ENCODE results near the gene NENF. TPM values are rescaled to one million over a fixed set of nuclear protein-coding genes. Genes with fewer than 3 reads are reported as not detected.

The NENF gene
- total RNA-seq, 1 experiment from 2014 or later, result 72.4 TPM

DNA sequence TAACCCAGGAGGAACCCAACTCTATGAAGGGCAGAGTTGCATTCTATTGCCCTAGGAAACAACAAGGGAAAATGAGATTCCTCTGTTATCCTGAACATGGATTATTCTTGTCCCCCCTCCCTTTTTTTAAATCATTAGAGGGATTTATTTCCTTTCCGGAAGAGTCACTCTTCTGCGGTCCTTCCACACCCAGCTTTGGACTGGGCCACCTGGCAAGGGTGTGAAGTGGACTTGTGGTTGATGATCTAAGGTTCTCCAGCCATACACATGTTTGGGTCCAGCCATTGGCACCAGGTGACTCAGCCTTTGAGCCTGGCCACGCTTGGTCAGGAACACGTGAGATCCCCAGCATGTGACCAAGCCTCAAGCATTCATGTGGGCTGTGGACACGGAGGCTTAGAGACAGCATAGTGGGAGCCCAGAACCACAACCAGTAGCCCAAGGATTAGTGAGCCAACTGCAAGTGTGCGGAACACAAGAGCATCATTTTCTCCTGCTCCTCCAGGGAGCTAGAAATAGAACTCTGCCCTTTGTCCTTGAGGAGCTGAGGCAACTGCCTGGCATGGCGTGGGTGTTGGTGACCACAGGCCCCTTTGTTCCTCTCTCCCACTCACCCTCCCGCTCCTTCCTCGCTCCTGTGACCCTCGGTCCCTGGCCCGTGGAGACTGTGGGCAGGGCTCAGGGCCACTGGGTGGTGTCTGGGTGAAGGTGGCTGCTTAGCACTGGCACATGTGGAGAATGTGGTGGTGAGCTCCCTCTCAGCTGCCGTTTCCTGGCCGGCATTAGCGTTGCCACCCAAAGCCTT is 50.1 kb downstream of the NENF start:
- intact Hi-C loops (cut with micrococcal nuclease; ENCODE audit: unreplicated experiment), result no loop called here
- no peak overlapping the region for H3K4me3 ChIP-seq (ENCODE audit: low read depth in 2 of 2, low read length in 2 of 2)
- H3K9me3 ChIP-seq (ENCODE audit: control insufficient read depth, insufficient read depth, low read depth, low read length), result no peaks in the 10 kb centered on the region
- peaks cover 25% of the 10 kb centered on the region for H3K4me1 ChIP-seq (ENCODE audit: control insufficient read depth, insufficient read depth, low read length)
- POLR2A ChIA-PET, result interaction anchor here (0.6 kb wide), 1 partner anchor 96 kb away, joined by 23 read pairs; no protein-coding TSS in a partner anchor
- ATAC-seq (no peak), DNase-seq (ENCODE audit: low read depth, low spot score) (no peak)
- H3K27me3 ChIP-seq (ENCODE audit: control insufficient read depth, insufficient read depth, low read length), result no peaks in the 10 kb centered on the region
- in situ Hi-C loops (cut with HindIII; ENCODE audit: low pct_unique_long_range_greater_than_20kb, low sequenced_read_pairs), result no loop called here
- no TSS peak for BruUV-seq (replicated peaks)
- CTCF ChIA-PET, result no interaction called here
- TF ChIP-seq, protein P1, sequence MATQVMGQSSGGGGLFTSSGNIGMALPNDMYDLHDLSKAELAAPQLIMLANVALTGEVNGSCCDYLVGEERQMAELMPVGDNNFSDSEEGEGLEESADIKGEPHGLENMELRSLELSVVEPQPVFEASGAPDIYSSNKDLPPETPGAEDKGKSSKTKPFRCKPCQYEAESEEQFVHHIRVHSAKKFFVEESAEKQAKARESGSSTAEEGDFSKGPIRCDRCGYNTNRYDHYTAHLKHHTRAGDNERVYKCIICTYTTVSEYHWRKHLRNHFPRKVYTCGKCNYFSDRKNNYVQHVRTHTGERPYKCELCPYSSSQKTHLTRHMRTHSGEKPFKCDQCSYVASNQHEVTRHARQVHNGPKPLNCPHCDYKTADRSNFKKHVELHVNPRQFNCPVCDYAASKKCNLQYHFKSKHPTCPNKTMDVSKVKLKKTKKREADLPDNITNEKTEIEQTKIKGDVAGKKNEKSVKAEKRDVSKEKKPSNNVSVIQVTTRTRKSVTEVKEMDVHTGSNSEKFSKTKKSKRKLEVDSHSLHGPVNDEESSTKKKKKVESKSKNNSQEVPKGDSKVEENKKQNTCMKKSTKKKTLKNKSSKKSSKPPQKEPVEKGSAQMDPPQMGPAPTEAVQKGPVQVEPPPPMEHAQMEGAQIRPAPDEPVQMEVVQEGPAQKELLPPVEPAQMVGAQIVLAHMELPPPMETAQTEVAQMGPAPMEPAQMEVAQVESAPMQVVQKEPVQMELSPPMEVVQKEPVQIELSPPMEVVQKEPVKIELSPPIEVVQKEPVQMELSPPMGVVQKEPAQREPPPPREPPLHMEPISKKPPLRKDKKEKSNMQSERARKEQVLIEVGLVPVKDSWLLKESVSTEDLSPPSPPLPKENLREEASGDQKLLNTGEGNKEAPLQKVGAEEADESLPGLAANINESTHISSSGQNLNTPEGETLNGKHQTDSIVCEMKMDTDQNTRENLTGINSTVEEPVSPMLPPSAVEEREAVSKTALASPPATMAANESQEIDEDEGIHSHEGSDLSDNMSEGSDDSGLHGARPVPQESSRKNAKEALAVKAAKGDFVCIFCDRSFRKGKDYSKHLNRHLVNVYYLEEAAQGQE (IDR thresholded peaks at IDR 0.05; ENCODE audit: insufficient read depth in 1 of 2, low read depth in 2 of 2, low read length in 1 of 2), result no peak
- TF ChIP-seq TCF7L2 (IDR thresholded peaks at IDR 0.05; ENCODE audit: low read depth, low read length) (no peak), POLR2AphosphoS5 (IDR thresholded peaks at IDR 0.05; ENCODE audit: low read depth, low read length) (no peak), SIN3A (IDR thresholded peaks at IDR 0.05; ENCODE audit: borderline replicate concordance, insufficient read depth, low read depth, low read length) (no peak)
- TF ChIP-seq, protein P2, sequence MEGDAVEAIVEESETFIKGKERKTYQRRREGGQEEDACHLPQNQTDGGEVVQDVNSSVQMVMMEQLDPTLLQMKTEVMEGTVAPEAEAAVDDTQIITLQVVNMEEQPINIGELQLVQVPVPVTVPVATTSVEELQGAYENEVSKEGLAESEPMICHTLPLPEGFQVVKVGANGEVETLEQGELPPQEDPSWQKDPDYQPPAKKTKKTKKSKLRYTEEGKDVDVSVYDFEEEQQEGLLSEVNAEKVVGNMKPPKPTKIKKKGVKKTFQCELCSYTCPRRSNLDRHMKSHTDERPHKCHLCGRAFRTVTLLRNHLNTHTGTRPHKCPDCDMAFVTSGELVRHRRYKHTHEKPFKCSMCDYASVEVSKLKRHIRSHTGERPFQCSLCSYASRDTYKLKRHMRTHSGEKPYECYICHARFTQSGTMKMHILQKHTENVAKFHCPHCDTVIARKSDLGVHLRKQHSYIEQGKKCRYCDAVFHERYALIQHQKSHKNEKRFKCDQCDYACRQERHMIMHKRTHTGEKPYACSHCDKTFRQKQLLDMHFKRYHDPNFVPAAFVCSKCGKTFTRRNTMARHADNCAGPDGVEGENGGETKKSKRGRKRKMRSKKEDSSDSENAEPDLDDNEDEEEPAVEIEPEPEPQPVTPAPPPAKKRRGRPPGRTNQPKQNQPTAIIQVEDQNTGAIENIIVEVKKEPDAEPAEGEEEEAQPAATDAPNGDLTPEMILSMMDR (IDR thresholded peaks at IDR 0.05), result no peak
- H3K36me3 ChIP-seq (ENCODE audit: control insufficient read depth, insufficient read depth, low read length), result no peaks in the 10 kb centered on the region
- H3K27ac ChIP-seq (ENCODE audit: low read length), result peak overlapping the region; percentile 40; the same call in 1 of the 2 replicates

DNA sequence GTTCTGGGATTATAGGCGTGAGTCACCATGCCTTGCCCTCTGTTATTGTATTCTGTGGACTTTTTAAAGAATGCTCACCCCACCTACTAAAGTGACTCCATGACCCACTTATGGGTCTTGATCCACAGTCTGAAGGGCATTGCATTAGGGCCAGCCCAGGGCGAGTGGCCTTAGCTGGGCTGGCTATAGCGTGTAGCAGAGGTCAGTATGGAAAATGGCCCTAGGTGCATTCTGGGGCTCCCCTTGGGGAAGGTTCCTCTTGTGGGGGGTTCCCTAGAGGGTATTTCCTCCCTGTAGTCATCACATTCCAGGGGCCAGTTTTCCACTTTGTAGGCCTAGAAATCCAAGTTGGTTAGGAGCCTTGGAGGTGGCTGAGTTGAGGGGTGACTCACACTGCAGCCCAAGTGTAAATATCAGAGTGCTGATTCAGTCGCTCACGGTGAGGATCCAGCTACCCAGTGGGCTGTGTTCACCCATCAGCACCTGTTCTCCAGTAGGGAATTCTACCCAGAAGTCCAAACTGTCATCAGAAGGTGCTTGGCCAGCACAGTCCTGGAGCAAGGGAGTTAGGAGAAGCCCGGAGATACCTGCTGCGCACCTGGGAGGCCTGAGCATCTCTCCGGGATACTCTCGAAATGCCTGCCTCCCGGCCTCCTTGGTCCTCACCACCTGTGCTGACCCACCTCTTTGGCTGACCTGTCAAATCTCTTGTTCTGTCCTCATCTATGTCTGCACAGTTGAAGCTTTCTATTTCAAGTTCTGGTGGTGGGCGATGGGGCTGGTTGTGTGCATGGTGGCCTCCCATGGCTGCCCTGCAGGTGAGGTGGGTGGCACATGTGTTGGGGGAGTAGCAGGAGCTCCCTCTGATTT is 52.2 kb downstream of the NENF start:
- H3K27ac ChIP-seq (ENCODE audit: low read length), result peak overlapping the region; percentile 62; the same call in 1 of the 2 replicates
- DNase-seq (ENCODE audit: low read depth, low spot score), result no peak
- TF ChIP-seq, protein P2 (IDR thresholded peaks at IDR 0.05), result no peak
- TF ChIP-seq POLR2AphosphoS5 (IDR thresholded peaks at IDR 0.05; ENCODE audit: low read depth, low read length), result no peak
- TF ChIP-seq, protein P1 (IDR thresholded peaks at IDR 0.05; ENCODE audit: insufficient read depth in 1 of 2, low read depth in 2 of 2, low read length in 1 of 2), result no peak
- TF ChIP-seq TCF7L2 (IDR thresholded peaks at IDR 0.05; ENCODE audit: low read depth, low read length), result no peak
- TF ChIP-seq SIN3A (IDR thresholded peaks at IDR 0.05; ENCODE audit: borderline replicate concordance, insufficient read depth, low read depth, low read length), result no peak
- in situ Hi-C loops (cut with HindIII; ENCODE audit: low pct_unique_long_range_greater_than_20kb, low sequenced_read_pairs), result no loop called here
- no peaks in the 10 kb centered on the region for H3K9me3 ChIP-seq (ENCODE audit: control insufficient read depth, insufficient read depth, low read depth, low read length)
- peaks cover 32% of the 10 kb centered on the region for H3K4me1 ChIP-seq (ENCODE audit: control insufficient read depth, insufficient read depth, low read length)
- POLR2A ChIA-PET, result interaction anchor here (0.6 to 1.0 kb wide), 2 partner anchors 123 to 124 kb away, joined by 3 to 6 read pairs; partner anchors contain the start of gene ATF3
- peak; percentile 63 for ATAC-seq
- H3K4me3 ChIP-seq (ENCODE audit: low read depth in 2 of 2, low read length in 2 of 2), result no peak overlapping the region
- BruUV-seq (replicated peaks), result no TSS peak
- CTCF ChIA-PET, result no interaction called here
- H3K36me3 ChIP-seq (ENCODE audit: control insufficient read depth, insufficient read depth, low read length), result no peaks in the 10 kb centered on the region
- H3K27me3 ChIP-seq (ENCODE audit: control insufficient read depth, insufficient read depth, low read length), result no peaks in the 10 kb centered on the region
- intact Hi-C loops (cut with micrococcal nuclease; ENCODE audit: unreplicated experiment), result loop anchor here (5.0 kb wide), 1 partner anchor 112 kb away; no protein-coding TSS in a partner anchor
